Activated gamma-delta T cell (primary cell): ENCODE results near the gene ASIC2.

Experiments used
- DNase-seq: peaks from one replicate; lab custom pipeline; 2025; lab: John Stamatoyannopoulos, UW

Gene ASIC2

DNA sequence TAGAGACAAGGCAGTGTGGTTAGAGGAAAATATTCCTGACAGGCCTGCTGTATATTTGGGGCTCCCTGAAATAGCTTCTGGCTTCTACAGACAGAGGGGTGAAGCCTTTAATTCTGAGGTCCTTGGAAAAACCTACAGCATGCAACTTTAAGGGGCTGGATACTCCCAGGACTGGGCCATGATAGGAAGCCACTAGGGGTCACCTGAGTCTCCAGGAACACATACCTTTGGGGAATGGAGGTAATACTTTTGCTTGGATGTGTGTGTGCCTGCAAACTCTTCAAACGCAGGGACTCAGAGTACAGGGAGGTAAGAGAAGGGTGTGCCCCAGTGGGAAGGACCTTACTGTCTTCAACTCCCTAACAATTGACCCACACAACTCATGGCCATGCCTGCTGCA, 4.1 kb downstream of the ASIC2 start:
- no peak for DNase-seq

- no peak for DNase-seq
These were observed 5.9 kb downstream of the ASIC2 start for GRCh38 chr17:33287096-33287725.

DNA sequence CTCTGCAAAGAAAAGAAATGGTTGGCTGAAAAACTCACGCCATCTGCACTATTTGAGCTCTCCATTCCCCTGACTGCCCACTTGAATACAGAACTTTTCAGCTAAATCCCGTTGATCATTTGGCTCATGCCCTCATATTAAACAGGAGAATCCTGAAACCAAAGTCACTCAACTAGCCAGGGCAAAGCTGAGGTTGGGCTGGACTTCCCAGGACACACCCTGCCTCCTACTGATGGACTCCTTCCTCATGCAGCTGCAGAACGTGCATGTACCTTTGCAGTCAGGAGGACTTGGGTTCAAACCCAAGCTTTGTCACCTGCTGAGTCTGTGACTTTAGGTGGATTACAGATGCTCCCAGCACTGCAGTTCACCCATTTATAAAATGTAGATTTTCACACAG, 7.7 kb downstream of the ASIC2 start:
- DNase-seq = no peak

DNA sequence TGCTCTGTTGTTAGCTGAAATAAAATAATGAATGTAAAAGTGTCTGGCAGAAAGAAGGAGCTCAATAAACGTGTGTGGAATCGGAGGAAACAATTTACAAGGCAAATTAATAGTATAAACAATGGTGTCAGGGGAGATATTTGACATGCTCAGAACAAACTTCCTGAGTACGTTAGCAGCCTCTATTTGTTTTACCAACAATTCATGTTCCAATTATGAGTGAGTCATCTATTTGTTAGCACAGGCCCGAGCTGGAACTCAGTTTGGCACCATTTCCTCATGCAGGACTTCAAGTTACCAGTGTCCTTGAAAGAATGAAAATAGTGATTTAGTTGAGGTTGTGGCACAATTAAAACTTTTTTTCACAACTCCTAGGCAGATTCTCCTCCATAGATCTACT, 9.1 kb downstream of the ASIC2 start:
- no peak for DNase-seq

- no peak for DNase-seq
These were observed 12.7 kb downstream of the ASIC2 start for GRCh38 chr17:33280162-33280943.

DNA sequence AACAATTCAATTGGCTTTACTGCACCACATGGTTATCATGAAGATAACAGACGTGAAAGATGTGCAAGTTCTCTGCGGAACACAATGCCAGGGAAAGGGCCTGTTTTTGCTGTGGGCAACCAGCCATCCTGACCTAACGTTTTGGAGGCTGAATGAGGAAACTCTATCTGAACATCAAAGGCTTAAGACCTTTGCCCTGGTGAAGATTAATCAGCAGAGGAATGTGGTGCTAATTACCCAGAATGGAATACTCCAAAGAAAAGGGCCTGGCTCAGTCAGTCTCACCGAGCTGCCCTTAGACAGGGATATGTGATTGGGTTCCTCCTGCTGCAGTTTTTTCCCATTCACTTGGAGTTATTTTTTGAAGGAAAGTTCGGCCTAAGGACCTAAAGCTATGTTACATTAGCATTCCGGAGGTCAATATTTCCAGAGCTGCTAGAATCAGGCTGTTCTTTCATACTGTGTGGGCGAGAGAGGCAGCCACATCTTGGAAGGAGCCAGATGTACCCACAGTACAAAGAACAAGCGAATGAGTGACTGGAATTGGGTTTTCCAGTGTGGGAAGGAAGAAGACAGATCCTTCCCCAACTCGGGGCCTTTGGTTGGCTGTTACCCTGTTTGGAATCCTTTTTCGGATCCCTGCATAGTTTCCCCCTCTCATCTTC, 15.5 kb downstream of the ASIC2 start:
- DNase-seq = no peak

GRCh38 chr17:33273743-33274410, 19.2 kb downstream of the ASIC2 start:
- no peak for DNase-seq

GRCh38 chr17:33273271-33273670, 19.8 kb downstream of the ASIC2 start:
- no peak for DNase-seq

DNA sequence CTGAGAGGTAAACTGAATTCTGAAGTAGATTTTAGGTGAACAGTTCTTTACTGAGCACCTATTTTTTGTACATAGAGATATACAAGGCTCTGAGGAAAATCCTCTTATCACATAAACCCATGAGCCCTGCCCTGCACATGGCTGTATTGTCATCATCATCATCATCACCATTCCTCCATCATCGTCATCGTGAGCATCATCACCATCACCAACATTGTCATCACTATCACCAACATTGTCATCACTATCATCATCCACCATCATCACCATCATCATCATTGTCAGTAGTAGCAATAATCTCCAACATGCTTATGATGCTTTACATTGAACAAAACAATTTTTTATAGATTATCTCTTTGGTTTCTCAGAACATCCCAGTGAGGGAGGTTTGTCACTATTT, 20.7 kb downstream of the ASIC2 start:
- no peak for DNase-seq

GRCh38 chr17:33269337-33270060, 23.6 kb downstream of the ASIC2 start:
- no peak for DNase-seq

DNA sequence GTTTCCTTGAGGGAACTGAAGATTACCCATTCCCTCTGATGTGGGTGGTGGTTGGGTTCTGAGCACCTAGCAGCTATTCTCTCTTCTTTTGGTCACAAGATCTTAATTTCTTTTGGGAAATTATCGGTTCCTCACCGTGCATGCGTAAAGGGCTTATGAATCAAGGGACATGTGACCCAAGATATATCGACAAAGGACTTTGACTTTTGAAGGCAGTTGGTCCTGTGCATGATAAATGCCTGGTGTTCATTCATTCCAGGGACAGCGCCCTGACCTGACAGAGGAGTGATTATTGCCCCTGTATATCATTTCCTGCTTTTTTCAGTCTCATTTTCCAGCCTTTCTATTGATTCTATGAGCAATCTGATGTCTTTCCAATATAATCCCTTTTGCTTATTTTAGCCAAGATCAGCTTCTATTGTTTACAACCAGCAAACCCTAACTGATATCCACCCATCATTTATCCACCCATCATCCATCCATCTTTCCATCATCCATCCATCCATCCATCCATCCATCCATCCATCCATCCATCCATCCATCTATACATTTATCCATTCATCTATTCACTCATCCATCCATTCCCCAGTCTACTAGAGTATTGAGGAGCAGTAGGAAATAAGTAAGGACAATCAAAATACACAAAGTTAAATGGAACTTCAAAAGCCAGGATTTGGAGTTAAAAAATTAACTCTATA, 25.1 kb downstream of the ASIC2 start:
- DNase-seq = no peak

DNA sequence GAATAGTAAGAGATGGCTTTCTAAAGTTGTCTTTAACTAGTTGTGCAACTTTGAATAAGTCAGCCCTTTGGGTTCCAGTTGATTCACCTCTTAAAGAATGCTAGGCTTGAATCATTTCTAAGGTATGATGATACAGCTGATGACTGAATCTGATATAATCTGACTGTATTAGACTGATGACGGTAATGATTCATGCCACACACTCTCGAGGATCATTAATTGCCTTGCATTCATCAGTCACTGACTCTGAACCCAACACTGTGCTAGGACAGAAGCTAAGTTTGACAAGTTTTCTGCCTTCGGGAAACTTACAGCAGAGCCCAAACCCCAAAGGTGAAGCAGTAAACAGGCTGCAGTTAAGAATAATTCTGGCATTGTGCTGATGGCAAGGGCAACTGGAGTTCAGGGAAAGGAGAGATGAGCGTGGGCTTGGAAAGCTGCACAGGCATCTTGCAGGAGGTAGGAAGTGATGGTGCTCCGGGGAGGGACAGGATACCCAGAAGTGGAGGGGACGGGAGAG, 25.8 kb downstream of the ASIC2 start:
- DNase-seq = no peak

DNA sequence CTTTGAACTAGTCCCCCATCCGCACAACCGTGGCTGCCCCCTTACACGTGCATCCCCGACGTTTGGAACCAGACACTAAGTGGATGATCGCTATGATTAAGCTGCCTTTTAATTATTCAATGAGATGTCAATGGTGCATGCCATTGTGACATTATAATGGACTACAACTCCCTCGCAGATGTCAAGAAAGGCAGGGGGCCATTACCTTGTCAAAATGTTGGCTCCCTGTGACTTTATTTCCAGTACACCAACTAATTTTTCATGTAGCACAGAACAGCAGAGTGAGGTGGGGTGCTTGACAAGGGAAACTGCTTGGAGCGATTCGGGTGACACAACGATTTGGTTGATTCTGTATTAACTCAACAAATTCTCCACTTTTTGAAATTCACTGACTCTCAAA, 26.5 kb downstream of the ASIC2 start:
- DNase-seq = no peak

- DNase-seq = no peak
These were observed 27.0 kb downstream of the ASIC2 start for GRCh38 chr17:33266116-33266515.

DNA sequence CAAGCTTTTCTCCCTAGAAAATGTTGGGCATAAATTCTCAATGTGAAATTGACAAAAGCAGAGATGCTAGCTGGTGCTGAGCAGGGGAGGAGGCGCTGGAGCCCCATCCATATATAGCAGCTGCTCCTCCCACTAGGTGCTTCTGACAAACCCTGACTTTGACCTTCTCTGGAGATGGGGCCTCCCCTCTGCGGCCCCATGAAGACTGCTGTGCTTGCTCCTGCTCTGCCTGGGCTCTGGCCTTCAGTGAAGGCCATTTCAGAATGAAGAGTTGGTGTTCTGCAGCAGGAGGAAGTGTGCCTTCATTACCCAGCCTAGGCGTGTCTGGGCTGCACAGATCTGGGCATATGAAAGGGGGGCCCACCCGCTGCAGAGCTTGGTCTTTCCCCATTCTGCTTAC, 29.7 kb downstream of the ASIC2 start:
- DNase-seq = no peak

DNA sequence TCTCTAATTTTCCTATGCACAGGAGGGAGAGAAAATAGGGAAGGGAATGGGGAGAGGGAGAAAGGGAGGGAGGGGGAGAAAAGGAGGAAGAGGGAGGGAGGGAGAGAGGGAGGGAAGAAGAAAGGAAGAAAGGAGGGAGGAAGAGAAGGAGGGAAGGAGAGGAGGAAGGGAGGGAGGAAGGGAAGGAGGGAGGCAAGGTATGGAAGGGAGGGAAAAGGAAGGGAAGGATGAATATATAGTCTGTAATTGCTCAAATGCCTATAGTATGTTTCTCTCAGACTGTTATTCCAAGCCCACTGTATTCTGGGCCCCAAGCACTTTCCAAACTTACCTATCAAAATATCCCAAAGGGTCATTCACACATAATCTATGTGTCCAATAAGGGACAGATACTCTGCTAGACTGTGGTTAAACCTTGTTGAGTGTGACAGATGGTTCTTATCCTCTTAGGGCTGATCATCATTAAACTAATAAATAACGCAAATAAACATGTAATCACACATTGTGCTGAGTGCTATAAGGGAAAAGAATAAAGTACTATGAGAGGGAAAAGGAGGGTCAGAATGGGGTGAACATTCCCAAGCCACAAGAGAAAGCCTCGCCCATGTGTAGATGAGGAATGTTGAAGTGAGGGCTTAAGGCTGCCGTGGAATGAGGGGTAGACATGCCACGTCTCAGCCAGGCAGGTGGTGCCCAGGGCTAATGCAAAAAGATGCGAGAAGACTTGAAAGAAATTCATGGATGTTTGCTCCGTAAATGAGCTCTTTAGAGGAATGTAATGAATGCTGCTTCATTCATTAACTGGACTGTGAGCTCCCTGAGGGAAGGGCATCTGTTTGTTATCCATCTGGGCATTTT, 30.6 kb downstream of the ASIC2 start:
- no peak for DNase-seq

GRCh38 chr17:33261820-33262219, 31.3 kb downstream of the ASIC2 start:
- no peak for DNase-seq

DNA sequence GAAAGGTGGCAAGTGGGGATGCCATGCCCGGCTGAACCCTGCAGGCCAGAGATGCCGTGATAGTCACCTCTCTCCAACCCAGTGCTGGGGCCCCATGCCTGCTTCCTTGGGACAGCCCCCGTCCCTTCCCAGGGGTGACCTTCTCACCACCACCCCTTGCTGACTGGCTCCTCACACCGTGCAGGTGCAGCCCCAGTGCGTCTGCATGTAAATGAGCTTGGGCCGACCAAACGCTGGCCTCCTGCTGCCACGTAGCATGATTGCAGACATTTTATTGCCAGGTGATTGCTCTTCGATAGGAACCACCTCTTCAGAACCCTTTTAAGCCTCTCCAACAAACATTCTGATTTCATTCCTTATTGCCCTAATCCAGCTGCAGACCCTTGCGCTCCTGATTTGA, 32.5 kb downstream of the ASIC2 start:
- DNase-seq = no peak

DNA sequence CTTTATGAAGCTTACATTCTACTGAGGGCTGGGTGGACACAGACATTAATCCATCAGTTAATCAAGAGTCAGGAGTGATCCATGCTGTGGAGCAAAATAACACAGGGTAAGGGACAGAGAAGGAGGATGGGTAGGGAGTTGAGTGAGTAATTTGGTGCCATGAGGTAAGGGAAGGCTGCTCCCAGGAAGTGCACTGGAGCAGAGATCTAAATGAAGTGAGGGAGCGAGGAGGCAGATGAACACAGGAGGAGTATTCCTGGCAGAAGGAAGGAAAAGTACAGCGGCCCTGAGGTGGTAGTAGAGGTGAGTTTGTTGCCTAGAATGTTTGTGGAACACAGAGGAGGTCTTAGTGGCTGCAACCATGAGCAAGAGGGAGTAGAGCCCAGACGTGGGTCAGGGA, 34.8 kb downstream of the ASIC2 start:
- DNase-seq = no peak

DNA sequence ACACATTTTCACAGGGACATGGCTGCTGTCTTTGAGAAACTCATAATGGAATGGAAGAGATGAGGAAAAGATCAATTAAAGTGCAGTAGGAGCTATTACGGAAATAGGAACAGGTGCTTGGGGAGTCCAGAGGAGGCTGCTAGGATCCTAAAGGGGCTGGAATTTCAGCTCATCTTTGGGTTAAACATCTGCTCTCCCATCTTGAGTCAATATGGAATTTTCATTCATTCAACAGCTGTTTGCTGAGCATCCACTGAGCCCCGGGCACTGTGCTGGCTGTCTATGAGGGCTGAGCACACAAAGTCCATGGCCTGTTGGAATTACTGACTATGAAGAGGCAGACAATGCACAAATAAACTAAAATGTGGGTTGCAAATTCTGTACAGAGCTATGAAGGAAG, 47.9 kb downstream of the ASIC2 start:
- no peak for DNase-seq
